SH-SY5Y (cell line): ENCODE measurements around the gene ACSM6.

Experiments
- GATA2 ChIP-seq: IDR thresholded peaks from 2 replicates; pipeline ENCODE4 v1.6.1; 2011; ENCODE audit warnings: mild to moderate bottlenecking, low read depth, low read length
- GATA3 ChIP-seq: IDR thresholded peaks from 2 replicates; pipeline ENCODE4 v1.6.1; 2011; ENCODE audit warnings: low read depth, mild to moderate bottlenecking, low read length, moderate library complexity

The ACSM6 gene

GRCh38 chr10:95236068-95236903 lies 42.2 kb downstream of the ACSM6 start:
- TF ChIP-seq GATA2 (no peak), GATA3 (no peak)

GRCh38 chr10:95237376-95238170 lies 43.5 kb downstream of the ACSM6 start:
- TF ChIP-seq GATA2 (no peak), GATA3 (no peak)

- TF ChIP-seq GATA2 (no peak), GATA3 (no peak)
Measured at GRCh38 chr10:95240811-95241210, 46.8 kb downstream of the ACSM6 start.

GRCh38 chr10:95241533-95241932 lies 47.5 kb downstream of the ACSM6 start:
- TF ChIP-seq GATA3: no peak
- no peak for TF ChIP-seq GATA2

GRCh38 chr10:95242581-95243317 lies 48.7 kb downstream of the ACSM6 start:
- no peak for TF ChIP-seq GATA3
- no peak for TF ChIP-seq GATA2

- no peak for TF ChIP-seq GATA2
- no peak for TF ChIP-seq GATA3
Measured at GRCh38 chr10:95243318-95243617, 49.2 kb downstream of the ACSM6 start.

- TF ChIP-seq GATA3 (no peak), GATA2 (no peak)
Measured at GRCh38 chr10:95244152-95244551, 50.1 kb downstream of the ACSM6 start.

GRCh38 chr10:95245425-95246055 lies 51.5 kb downstream of the ACSM6 start:
- TF ChIP-seq GATA2 (no peak), GATA3 (no peak)

- TF ChIP-seq GATA3 (no peak), GATA2 (no peak)
Measured at GRCh38 chr10:95246582-95247051, 52.6 kb downstream of the ACSM6 start.

- TF ChIP-seq GATA3 (no peak), GATA2 (no peak)
Measured at GRCh38 chr10:95247200-95247880, 53.3 kb downstream of the ACSM6 start.

- TF ChIP-seq GATA3: no peak
- TF ChIP-seq GATA2: no peak
Measured at GRCh38 chr10:95247881-95248583, 54.0 kb downstream of the ACSM6 start.

- TF ChIP-seq GATA2: no peak
- no peak for TF ChIP-seq GATA3
Measured at GRCh38 chr10:95248989-95249388, 55.0 kb downstream of the ACSM6 start.

- no peak for TF ChIP-seq GATA2
- no peak for TF ChIP-seq GATA3
Measured at GRCh38 chr10:95249467-95249866, 55.4 kb downstream of the ACSM6 start.

- TF ChIP-seq GATA2 (no peak), GATA3 (no peak)
Measured at GRCh38 chr10:95250856-95251255, 56.8 kb downstream of the ACSM6 start.

GRCh38 chr10:95253007-95253406 lies 59.0 kb downstream of the ACSM6 start:
- TF ChIP-seq GATA3 (no peak), GATA2 (no peak)
